ENCODE measurements around the gene LOXL3.

The LOXL3 gene

DNA sequence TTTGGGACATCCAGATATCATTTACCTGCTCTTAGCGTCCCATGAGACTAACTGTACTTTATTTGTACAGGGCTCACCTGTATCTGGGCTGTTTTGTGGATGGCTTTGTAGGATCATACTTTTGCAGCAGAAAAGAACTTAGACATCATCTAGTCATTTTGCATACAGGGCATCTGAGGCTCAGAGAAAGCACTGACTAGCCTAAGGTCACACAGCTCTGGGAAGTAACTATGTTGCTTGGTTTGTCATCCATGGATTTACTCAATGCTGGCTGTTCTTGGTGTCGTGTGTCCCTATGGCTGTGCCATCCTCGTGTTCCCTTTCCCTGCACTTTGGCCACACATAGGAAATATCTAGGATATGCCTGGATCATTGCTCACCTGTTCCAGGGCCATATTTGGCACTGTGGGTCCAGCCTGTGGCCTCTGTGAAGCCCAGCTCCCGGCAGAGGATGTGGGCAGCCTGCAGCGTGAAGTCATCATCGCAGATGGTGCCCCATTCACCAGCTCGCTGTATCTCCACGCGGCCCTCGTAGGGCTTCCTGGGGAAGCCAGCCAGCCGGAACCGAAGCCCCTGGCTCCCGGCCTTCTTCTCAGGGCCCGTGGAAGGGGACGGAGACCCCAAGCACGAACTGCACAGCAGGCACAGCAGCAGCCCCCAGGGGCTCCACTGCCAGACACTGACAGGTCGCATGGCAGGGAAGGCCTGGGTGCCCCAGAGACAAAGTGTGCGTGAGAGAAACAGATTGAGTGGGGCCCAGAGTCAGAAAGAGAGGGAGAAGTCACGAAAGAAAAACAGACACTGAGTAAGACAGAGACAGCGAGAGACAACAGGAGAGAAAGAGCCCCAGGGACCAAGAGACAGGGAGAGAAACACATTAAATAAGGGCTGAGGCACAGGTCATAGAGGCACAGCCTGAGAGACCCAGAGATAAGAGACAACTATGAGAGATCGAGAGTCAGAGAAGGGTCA, 1.5 kb downstream of the LOXL3 start:
- ATAC-seq, result no peak

DNA sequence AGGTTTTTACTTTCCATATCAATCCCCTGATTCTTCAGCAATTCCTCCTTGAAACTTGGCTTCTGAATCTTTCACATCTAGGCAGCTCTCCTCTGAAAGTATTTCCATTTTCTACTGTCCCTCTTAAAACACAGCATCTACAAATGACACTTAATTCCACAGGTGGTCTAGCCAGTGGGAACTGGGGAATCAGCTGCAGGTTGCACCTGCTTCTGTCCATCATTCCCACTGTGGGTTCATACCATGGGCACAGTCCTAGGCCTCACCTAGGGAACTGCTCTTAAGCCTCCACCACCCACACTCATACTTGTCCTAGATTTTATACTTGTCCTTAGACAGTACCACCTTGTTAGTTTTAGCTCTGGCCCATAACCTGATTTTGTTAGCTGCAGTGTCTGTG, 2.2 kb downstream of the LOXL3 start:
- no peak for ATAC-seq

DNA sequence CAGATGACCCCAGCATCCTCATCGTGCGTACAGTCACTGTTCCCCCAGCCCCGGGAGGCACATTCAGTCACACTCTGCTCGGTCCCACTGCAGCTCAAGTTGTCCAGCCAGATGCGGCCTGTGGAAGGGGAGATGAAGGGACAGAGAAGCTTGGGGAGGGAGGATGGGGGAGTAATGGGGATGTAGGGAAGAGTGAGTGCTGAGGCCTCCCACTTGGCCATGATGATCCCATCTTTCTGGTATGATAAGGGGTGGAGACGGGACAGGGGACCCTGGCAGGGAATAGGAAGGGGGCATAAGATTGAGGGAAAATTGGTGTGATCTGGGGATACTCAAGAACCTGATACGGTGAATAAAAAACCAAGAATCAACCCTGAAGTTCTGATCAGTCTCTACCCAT, 3.5 kb downstream of the LOXL3 start:
- ATAC-seq, result no peak

DNA sequence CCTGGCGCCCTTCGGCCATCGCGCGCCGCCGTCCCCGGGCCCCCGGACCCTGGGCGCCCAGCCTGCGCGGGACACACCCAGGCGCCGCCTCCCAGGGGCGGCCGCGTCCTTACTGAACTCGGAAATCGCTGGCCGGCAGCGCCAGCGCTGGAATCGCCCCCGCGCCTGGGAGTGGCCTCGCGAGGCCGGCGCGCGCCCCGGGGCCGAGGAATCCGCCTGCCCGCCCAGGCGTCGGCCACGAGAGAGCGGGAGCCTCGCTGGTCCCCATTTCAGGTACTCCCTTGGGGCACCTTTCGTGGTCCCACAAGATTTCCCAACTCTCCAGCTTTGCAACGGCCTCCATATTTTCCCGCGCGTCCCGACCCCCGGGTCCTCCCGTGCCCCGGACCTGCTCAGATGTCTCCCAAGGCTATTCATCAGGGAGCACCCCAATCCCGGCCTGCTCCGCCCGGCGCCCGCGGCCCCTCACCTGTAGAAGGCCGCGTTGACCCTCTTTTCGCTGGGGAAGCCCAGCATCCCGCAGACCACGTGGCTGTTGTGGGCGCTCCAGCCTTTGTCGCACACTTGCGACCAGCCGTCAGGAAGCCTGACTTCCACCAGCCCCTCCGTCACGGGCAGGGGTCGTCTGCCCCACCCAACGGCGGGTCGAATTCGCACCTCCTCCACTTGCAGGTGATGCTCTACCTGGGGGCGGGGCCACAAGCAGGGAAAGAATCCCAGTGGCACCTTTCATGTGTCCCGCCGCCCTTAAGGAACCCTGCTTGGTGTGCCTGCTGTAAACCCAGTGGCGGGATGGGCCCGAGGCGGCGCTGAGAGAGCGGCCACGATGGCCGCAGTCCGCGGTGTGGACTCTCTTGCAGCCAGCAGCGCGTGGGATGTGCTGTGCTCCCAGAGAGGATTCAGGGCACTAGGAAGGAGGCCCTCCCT, 4.6 kb downstream of the LOXL3 start:
- peak; percentile 27 to 36 for ATAC-seq

DNA sequence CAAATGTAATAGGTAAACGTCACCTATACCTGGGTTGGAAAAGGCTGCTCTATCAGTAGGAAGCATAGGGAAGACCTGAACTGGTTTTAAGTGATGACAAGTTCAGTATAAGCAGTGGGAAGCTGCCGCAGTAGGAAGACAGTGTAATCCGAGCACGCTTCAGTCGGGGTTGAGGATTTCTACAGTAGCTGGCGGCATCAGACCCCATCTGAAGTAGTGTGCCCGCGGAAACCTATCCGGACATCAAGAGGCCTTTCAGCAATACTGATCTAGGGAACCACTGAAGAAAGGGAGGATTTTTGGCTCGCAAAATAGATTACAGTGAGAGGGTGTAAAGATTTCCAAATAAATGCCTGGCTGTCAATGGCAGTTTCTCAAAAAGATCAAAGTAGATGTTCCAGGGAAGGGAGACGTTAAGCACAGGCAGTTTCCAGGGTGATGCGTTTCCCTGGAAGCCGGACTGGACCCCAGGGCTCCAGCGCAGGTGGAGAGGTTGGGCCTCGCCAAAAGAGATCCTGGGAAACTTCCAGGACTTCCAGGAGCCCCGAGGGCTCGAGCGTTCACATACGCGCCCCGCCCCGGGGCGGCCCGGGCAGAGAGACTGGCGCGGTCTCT, 5.3 kb downstream of the LOXL3 start:
- no peak for ATAC-seq

DNA sequence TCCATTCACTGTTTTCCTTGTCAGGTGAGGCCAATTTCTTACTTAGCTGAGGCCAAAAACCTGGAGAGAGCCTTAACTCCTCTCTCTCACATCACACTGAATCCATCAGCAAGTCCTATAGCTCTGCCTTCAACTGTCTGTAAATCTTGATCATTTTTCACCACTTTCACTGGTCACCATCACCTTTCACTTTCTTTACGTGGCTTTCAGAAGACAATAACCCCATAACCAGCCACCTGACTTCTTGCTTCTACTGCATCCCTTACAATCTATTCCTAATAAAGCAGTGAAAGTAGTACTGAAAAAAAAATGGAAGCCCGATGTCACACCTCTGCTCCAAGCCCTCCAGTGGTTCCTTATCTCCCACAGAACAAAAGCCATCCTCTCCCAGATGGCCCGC, 7.7 kb downstream of the LOXL3 start:
- ATAC-seq, result no peak

DNA sequence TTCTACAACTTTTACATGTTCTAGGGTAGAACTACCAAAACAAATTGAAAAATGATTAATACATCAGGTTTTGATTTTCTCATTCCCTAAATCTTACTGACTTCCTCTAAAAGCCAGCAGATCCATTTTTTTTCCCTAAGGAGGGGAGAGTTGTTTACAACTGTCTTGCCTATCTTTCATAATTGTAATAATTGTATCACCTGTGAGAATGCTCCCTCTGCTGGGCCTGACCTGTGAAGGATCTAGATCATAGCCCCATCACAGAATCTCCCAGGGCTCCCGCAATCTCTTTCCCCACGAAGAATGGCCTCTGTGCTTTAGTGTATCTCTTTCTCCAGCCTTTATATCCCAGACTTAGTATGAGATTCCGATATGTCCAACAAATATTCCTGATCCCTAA, 9.1 kb downstream of the LOXL3 start:
- no peak for ATAC-seq

DNA sequence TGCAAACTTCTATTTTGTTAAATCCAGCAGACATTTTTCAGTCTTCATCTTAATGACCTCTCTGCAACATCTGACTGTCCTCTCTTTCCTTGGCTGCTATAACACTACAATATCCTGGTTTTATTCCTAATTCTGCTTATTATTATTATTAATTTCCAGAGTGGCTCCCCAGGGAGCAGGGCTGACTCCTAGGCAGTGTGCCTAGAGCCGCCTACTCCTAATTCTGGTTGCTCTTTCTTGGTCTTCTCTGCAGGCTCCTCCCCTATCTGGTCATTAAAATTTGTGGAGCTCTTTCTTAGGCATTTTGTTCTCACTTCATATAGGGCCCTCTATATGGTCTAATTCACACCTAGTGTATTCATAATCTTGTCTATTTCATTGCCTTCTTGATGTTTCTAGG, 10.8 kb downstream of the LOXL3 start:
- ATAC-seq, result no peak

DNA sequence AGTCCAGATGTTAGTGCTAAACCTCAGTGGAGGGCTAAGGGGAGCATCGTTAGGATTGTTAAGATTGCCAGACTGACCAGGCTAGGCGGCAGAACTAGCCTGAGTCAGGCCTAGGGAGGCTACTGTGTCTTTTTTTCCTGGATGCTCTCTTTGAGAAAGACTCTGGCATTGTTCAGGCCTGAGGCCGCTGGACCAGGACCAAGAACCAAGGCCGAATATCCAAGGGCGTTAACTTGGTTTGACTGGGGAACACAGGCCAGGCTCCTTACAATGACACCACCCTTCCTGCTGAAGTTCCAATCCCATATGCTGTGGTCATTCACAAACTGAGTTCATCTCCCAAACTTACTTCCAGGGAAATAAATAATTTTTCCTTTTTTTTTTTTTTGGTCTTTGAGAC, 13.5 kb downstream of the LOXL3 start:
- no peak for ATAC-seq

- ATAC-seq, result no peak
These were observed 14.8 kb downstream of the LOXL3 start for GRCh38 chr2:74538881-74539339.

DNA sequence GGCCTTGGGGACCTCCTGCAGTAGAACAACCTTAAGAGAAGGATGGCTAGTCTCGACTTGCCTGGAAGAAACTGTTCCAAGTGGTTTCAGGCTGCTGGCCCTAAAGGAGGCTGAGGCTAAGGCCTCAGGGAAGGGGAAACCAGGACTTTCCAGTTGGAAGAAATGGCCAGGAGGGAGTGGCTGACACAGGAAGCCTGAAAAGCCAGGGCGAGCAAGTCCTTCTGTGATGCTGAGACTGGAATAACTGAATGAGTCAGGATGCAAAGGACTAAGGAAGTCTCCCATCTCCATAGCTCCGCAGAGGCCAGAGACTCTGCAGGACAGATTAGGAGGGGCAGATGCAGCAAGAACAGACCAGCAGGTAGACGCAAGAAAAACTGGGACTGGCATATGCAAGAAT, 16.6 kb downstream of the LOXL3 start:
- ATAC-seq, result no peak

GRCh38 chr2:74536166-74536950, 17.4 kb downstream of the LOXL3 start:
- ATAC-seq, result no peak

- no peak for ATAC-seq
These were observed 18.2 kb downstream of the LOXL3 start for GRCh38 chr2:74535440-74535965.

GRCh38 chr2:74534411-74534810, 19.3 kb downstream of the LOXL3 start:
- no peak for ATAC-seq

- ATAC-seq, result no peak
These were observed 20.3 kb downstream of the LOXL3 start for GRCh38 chr2:74533464-74533863.

GRCh38 chr2:74532222-74532621, 21.5 kb downstream of the LOXL3 start:
- ATAC-seq, result no peak

DNA sequence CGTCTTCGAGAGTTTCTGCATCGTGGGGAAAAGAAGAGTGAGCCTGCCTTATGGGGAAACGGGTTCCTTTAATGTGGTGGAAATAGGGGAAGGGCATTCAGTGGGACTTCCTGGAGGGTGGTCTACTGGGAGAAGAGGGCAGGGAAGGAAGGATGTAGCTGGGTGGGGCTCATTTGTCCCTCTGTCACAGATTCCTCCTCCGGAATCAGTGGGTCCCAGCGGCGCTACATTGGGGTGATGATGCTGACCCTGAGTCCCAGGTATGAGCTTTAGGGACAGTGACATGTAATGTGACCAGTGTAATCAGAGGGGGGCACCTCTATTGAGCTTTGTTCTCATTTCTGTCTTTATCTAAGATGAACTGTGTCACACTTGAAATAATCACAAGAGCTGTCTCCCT, 22.1 kb downstream of the LOXL3 start:
- no peak for ATAC-seq

GRCh38 chr2:74530239-74531187, 23.2 kb downstream of the LOXL3 start:
- ATAC-seq, result peak; percentile 5 to 12

- ATAC-seq, result peak; percentile 90 to 93
These were observed 24.1 kb downstream of the LOXL3 start, which contains the start of the genes AUP1 and HTRA2 for GRCh38 chr2:74529357-74530238. Gene AUP1, minus strand, starts transcription at chr2:74529706. Its CDS starts 77 bp downstream, at chr2:74529629. Gene HTRA2, plus strand, starts transcription at chr2:74529933. Its CDS starts 74 bp downstream, at chr2:74530007.
